BJ (cell line): ENCODE data around the gene RAPGEF6. TPM values are rescaled to one million over a fixed set of nuclear protein-coding genes. Genes with fewer than 3 reads are reported as not detected.

Source experiments
- CTCF ChIA-PET: fragments of 350-600 bp; formaldehyde crosslinking; extraction: SDS; loops from one replicate; lab custom pipeline; 2021; ENCODE audit warnings: antibody characterized with exemption, inconsistent platforms; lab: Yijun Ruan, JAX
- POLR2A ChIA-PET: fragments of 300-600 bp; sonication (Branson Sonifier 250); formaldehyde crosslinking; extraction: SDS; loops from one replicate; lab custom pipeline; 2021; ENCODE audit warnings: antibody characterized with exemption; lab: Charles Lee
- DNase-seq: peaks from one replicate; pipeline ENCODE4 v3.0.0-alpha.2; 2011; ENCODE audit warnings: low read depth
- H3K27me3 ChIP-seq: 2 replicates; pipeline ENCODE4 v1.6.0; 2011; ENCODE audit warnings: low read length; ENCODE audit not compliant: control insufficient read depth, insufficient read depth
- H3K36me3 ChIP-seq: 2 replicates; pipeline ENCODE4 v1.5.1; 2011; ENCODE audit warnings: low read length; ENCODE audit not compliant: control insufficient read depth, insufficient read depth
- H3K4me3 ChIP-seq: 2 replicates; pipeline ENCODE4 v1.5.1; 2011; ENCODE audit warnings: low read depth, mild to moderate bottlenecking, control low read depth, low read length
- CTCF ChIP-seq: IDR thresholded peaks from 2 replicates; pipeline ENCODE4 v1.5.1; 2011; ENCODE audit warnings: low read depth, mild to moderate bottlenecking, control low read depth, inconsistent platforms, low read length, moderate library complexity; ENCODE audit not compliant: insufficient read depth
- polyA plus RNA-seq: library from polyadenylated mRNA; depleted of rRNA; stranded (reverse); fragments of >200 nt; gene quantifications from 2 replicates; pipeline ENCODE4 v1.2.3, GENCODE V29; 2011

The RAPGEF6 gene
- polyA plus RNA-seq, 1 experiment, result 6.2 TPM

DNA sequence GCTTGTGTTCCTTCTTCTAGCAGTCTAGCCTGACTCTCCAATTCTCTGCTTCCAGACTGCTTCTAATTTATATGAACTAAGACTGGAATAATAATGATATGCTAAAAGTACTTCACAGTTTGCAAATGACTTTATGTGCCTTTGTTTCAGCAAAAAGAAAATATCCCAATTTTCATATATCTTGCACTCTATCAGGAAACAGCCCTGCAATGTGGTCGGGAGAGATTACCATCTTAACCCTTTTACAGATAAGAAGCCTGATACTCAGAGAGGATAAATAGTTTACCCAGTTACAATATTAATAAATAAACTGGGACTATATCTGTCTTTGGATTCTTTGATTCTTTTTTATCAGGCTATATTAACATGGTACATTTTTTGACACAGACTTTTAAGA, 245.2 kb downstream of the RAPGEF6 start:
- CTCF ChIA-PET, result interaction anchor here (1.1 to 1.2 kb wide), 2 partner anchors 11 to 24 kb away, joined by 3 read pairs; no protein-coding TSS in a partner anchor
- DNase-seq, result no peak
- Histone ChIP-seq H3K27me3 (no peaks in the 10 kb centered on the region), H3K4me3 (no peak overlapping the region), H3K36me3 (peaks cover 5% of the 10 kb centered on the region; the same call in 1 of the 2 replicates)
- TF ChIP-seq CTCF, result no peak
- POLR2A ChIA-PET, result no interaction called here

- DNase-seq, result no peak
- Histone ChIP-seq H3K4me3 (no peak overlapping the region), H3K27me3 (no peaks in the 10 kb centered on the region), H3K36me3 (peaks cover 5% of the 10 kb centered on the region; the same call in 1 of the 2 replicates)
- ChIA-PET POLR2A (no interaction called here), CTCF (no interaction called here)
- TF ChIP-seq CTCF, result no peak
Measured at GRCh38 chr5:131389096-131389868, 245.7 kb downstream of the RAPGEF6 start.

GRCh38 chr5:131387255-131387654, 247.8 kb downstream of the RAPGEF6 start:
- ChIA-PET POLR2A (no interaction called here), CTCF (interaction anchor here (1.0 to 1.2 kb wide), 2 partner anchors 19 to 223 kb away, joined by 3 read pairs; no protein-coding TSS in a partner anchor)
- DNase-seq, result no peak
- Histone ChIP-seq H3K4me3 (no peak overlapping the region), H3K27me3 (no peaks in the 10 kb centered on the region), H3K36me3 (peaks cover 3% of the 10 kb centered on the region; the same call in 1 of the 2 replicates)
- TF ChIP-seq CTCF, result no peak

- CTCF ChIA-PET, result interaction anchor here (1.2 kb wide), 1 partner anchor 223 kb away, joined by 3 read pairs; no protein-coding TSS in a partner anchor
Measured at GRCh38 chr5:131386779-131387178, 248.2 kb downstream of the RAPGEF6 start.

More at GRCh38 chr5:131386779-131387178, 248.2 kb downstream of the RAPGEF6 start:
- TF ChIP-seq CTCF, result no peak
- POLR2A ChIA-PET, result no interaction called here
- Histone ChIP-seq H3K4me3 (no peak overlapping the region), H3K27me3 (no peaks in the 10 kb centered on the region), H3K36me3 (peaks cover 2% of the 10 kb centered on the region; the same call in 1 of the 2 replicates)
- DNase-seq, result no peak
